GM23338 (cell line): ENCODE data around the gene RPTOR. TPM values are rescaled to one million over a fixed set of nuclear protein-coding genes. Genes with fewer than 3 reads are reported as not detected.
A peak's percentile ranks its signal among the peaks of the same experiment; 100 is the strongest.

Experiments used
- ATAC-seq: fragments of 200-7000 bp; cut with Tn5 transposase; 3 replicates; pipeline ENCODE4 v1.9.1; 2020
- DNase-seq: peaks from one replicate; pipeline ENCODE4 v3.0.0-alpha.2; 2015; ENCODE audit warnings: low spot score
- H2AFZ ChIP-seq: fragments of 200-600 bp; sonication (generic); 2 replicates; pipeline ENCODE4 v1.8.0; 2016; ENCODE audit warnings: antibody characterized with exemption, mild to moderate bottlenecking, moderate library complexity
- H3F3A ChIP-seq: fragments of 200-600 bp; sonication (generic); replicated peaks from 2 replicates; pipeline ENCODE4 v1.8.0; 2017; ENCODE audit warnings: antibody characterized with exemption, mixed run types, low read depth
- H3K27ac ChIP-seq: fragments of 200-600 bp; sonication (generic); 2 replicates; pipeline ENCODE4 v1.6.1; 2016; ENCODE audit warnings: low read depth
- H3K27me3 ChIP-seq: fragments of 200-600 bp; sonication (generic); 2 replicates; pipeline ENCODE4 v1.8.0; 2016; ENCODE audit warnings: mild to moderate bottlenecking, mixed run types, moderate library complexity; ENCODE audit not compliant: insufficient read depth
- H3K36me3 ChIP-seq: fragments of 200-600 bp; sonication (generic); 2 replicates; pipeline ENCODE4 v1.8.0; 2016; ENCODE audit warnings: mild to moderate bottlenecking; ENCODE audit not compliant: insufficient read depth
- H3K4me1 ChIP-seq: fragments of 200-600 bp; sonication (generic); 2 replicates; pipeline ENCODE4 v1.8.0; 2016; ENCODE audit warnings: mild to moderate bottlenecking, moderate library complexity; ENCODE audit not compliant: insufficient read depth
- H3K4me2 ChIP-seq: fragments of 200-600 bp; sonication (generic); 2 replicates; pipeline ENCODE4 v1.7.1; 2017; ENCODE audit warnings: mixed run types
- H3K4me3 ChIP-seq: fragments of 200-600 bp; sonication (generic); 2 replicates; pipeline ENCODE4 v1.6.1; 2016; ENCODE audit warnings: mixed run types
- H3K79me2 ChIP-seq: fragments of 200-600 bp; sonication (generic); replicated peaks from 2 replicates; pipeline ENCODE4 v1.8.0; 2017; ENCODE audit warnings: mild to moderate bottlenecking; ENCODE audit not compliant: insufficient read depth
- H3K9me2 ChIP-seq: fragments of 200-600 bp; sonication (generic); 2 replicates; pipeline ENCODE4 v1.8.0; 2017; ENCODE audit not compliant: insufficient read depth
- H4K20me1 ChIP-seq: fragments of 200-600 bp; sonication (generic); replicated peaks from 2 replicates; pipeline ENCODE4 v1.8.0; 2017; ENCODE audit warnings: mild to moderate bottlenecking; ENCODE audit not compliant: insufficient read depth
- H3K27ac Mint-ChIP-seq: 2 replicates; pipeline ENCODE4 v1.8.0; 2020; ENCODE audit warnings: inconsistent platforms, mild to moderate bottlenecking, moderate library complexity, mixed read lengths
- H3K27me3 Mint-ChIP-seq: 3 replicates; pipeline ENCODE4 v1.8.0; 2022; ENCODE audit warnings: low read depth, mild to moderate bottlenecking, moderate library complexity, mixed read lengths, inconsistent platforms; ENCODE audit not compliant: insufficient read depth, poor library complexity
- H3K36me3 Mint-ChIP-seq: 3 replicates; pipeline ENCODE4 v1.8.0; 2021; ENCODE audit warnings: low read depth, mild to moderate bottlenecking, inconsistent platforms, moderate library complexity, mixed read lengths
- H3K4me1 Mint-ChIP-seq: 3 replicates; pipeline ENCODE4 v1.8.0; 2020; ENCODE audit warnings: mild to moderate bottlenecking, inconsistent platforms, mixed read lengths
- H3K4me3 Mint-ChIP-seq: 3 replicates; pipeline ENCODE4 v1.8.0; 2021; ENCODE audit warnings: moderate library complexity, mild to moderate bottlenecking, inconsistent platforms, mixed read lengths
- H3K9me3 Mint-ChIP-seq: 3 replicates; pipeline ENCODE4 v1.8.0; 2020; ENCODE audit warnings: moderate library complexity, mild to moderate bottlenecking, inconsistent platforms, mixed read lengths
- CREB1 ChIP-seq: fragments of 250-450 bp; sonication (Bioruptor Pico); IDR thresholded peaks from 2 replicates; pipeline ENCODE4 v1.5.0; 2020; ENCODE audit warnings: low read depth, mild to moderate bottlenecking, moderate library complexity
- EZH2 ChIP-seq: fragments of 200-600 bp; sonication (generic); IDR thresholded peaks from one replicate; pipeline ENCODE4 v1.8.0; 2017; ENCODE audit warnings: antibody characterized with exemption, mild to moderate bottlenecking, low read depth; ENCODE audit not compliant: unreplicated experiment
- NANOG ChIP-seq: IDR thresholded peaks from 2 replicates; pipeline ENCODE4 v1.6.1; 2016; ENCODE audit warnings: antibody characterized with exemption, borderline replicate concordance
- POLR2AphosphoS5 ChIP-seq: IDR thresholded peaks from 2 replicates; pipeline ENCODE4 v1.6.1; 2016; ENCODE audit warnings: antibody characterized with exemption, low read depth
- STAT1 ChIP-seq: IDR thresholded peaks from one replicate; pipeline ENCODE4 v1.6.1; 2016; ENCODE audit warnings: antibody characterized with exemption; ENCODE audit not compliant: unreplicated experiment
- ZNF331 ChIP-seq: fragments of 250-450 bp; sonication (Bioruptor Pico); IDR thresholded peaks from 2 replicates; pipeline ENCODE4 v1.5.0; 2020; ENCODE audit warnings: low read depth, mild to moderate bottlenecking, moderate library complexity
- polyA plus RNA-seq: library from polyadenylated mRNA; unstranded; fragments of >200 nt; fragmentation: Nextera tagmentation; extraction: Ambion mirVana; gene quantifications from 2 replicates; pipeline ENCODE4 v1.2.1, GENCODE V29; 2016
- total RNA-seq: library from RNA; depleted of rRNA; stranded (reverse); fragments of >200 nt; shearing (Covaris generic); gene quantifications from 2 replicates; pipeline ENCODE4 v1.2.3, GENCODE V29; 2014
- TF ChIP-seq, protein P1 (sequence below), 2 experiments: fragments of 200-600 bp in 1 of 2; sonication (generic) in 1 of 2; conservative IDR thresholded peaks; 2 replicates each; pipeline versions ENCODE4 v1.5.1 to v1.6.1; 2016 to 2017; ENCODE audit warnings: antibody characterized with exemption in 2 of 2, low read depth in 2 of 2, mild to moderate bottlenecking in 2 of 2, moderate library complexity in 1 of 2
- TF ChIP-seq, protein P2 (sequence below): fragments of 250-450 bp; sonication (Bioruptor Pico); IDR thresholded peaks from 2 replicates; pipeline ENCODE4 v1.5.0; 2020; ENCODE audit warnings: mild to moderate bottlenecking, moderate library complexity

RPTOR gene
- total and polyA plus RNA-seq, 2 experiments from 2014 or later: 9.5 to 38.0 TPM

DNA sequence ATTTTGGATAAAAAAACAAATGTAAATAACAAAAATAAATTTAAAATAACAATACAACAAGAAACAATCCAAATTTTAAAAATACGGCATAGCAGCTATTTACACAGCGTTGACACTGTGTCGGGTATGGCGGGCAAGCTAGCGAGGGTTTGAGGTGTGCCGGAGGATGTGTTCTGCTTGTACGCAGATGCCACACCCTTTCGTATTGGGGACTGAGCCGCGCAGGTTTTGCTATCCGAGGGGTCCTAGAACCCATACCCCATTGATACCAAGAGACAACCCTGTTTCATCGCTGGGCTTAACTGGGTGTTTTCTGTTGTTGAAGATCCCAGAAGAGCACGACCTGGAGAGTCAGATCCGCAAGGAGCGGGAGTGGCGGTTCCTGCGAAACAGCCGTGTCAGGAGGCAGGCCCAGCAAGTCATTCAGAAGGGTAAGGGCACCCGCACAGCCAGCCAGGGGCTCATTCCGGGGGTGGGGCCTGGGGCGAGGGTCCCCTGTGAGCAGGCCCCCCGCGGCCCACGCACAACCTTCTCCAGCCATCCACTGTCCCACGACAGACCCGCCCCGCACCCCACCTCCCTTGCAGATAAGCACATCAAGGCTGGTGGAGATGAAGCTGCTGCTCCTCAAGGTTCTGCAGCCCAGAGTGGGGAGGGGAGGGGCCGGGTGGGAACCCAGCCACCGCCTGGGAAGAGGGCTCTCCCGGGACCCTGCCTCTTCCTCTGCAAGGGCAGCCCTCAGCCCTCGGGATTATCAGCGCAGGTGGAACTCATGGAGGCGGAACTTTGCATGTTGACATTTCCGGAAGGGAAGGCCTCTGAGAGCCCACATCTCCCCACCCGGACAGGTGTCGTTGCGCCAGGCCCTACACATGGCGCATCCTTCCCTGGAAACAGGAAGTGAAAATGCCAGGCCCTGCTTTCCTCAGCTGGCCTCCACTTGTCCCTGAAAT, 395.8 kb downstream of the RPTOR start (continued):
- no peak for TF ChIP-seq POLR2AphosphoS5

DNA sequence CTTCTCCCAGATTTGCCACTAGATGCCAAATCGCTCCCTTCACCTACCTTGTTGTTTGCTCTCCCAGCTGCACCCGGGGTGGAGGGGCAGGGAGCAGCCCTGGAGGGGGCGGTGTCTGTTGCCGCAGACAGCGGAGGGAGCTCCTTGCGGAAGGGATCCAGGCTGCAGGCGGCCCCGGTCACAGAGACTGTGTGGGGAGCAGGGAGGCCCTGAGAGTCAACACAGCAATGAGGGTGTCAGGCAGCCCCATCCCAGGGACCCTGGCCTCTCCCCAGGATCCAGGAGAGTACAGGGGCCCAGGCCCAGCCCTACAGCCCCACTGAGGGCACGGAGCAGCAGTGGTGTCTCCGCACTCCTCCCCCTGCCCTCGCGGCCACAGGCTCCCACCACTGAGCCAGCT, 396.5 kb downstream of the RPTOR start:
- H3K9me2 ChIP-seq: no peaks in the 10 kb centered on the region
- no peak for DNase-seq
- H3K9me3 Mint-ChIP-seq: no peaks in the 10 kb centered on the region; the same call in 2 of the 3 replicates
- H3K79me2 ChIP-seq: no peaks in the 10 kb centered on the region
- H3F3A ChIP-seq: no peaks in the 10 kb centered on the region
- H3K4me3 Mint-ChIP-seq: no peak overlapping the region
- H3K27ac ChIP-seq: no peak overlapping the region
- no peaks in the 10 kb centered on the region for H3K4me1 ChIP-seq
- peaks cover 16% of the 10 kb centered on the region for H3K4me1 Mint-ChIP-seq
- H3K4me2 ChIP-seq: no peak overlapping the region
- H2AFZ ChIP-seq: no peak overlapping the region
- no peaks in the 10 kb centered on the region for H3K36me3 ChIP-seq
- H3K4me3 ChIP-seq: no peak overlapping the region
- H3K27ac Mint-ChIP-seq: no peak overlapping the region
- peaks cover 6% of the 10 kb centered on the region for H3K36me3 Mint-ChIP-seq
- H3K27me3 ChIP-seq: no peaks in the 10 kb centered on the region
- no peak for TF ChIP-seq NANOG
- peaks cover 14% of the 10 kb centered on the region for H3K27me3 Mint-ChIP-seq
- peaks cover 5% of the 10 kb centered on the region; the same call in 1 of the 2 replicates for H4K20me1 ChIP-seq
- peak; percentile 31 for ATAC-seq

DNA sequence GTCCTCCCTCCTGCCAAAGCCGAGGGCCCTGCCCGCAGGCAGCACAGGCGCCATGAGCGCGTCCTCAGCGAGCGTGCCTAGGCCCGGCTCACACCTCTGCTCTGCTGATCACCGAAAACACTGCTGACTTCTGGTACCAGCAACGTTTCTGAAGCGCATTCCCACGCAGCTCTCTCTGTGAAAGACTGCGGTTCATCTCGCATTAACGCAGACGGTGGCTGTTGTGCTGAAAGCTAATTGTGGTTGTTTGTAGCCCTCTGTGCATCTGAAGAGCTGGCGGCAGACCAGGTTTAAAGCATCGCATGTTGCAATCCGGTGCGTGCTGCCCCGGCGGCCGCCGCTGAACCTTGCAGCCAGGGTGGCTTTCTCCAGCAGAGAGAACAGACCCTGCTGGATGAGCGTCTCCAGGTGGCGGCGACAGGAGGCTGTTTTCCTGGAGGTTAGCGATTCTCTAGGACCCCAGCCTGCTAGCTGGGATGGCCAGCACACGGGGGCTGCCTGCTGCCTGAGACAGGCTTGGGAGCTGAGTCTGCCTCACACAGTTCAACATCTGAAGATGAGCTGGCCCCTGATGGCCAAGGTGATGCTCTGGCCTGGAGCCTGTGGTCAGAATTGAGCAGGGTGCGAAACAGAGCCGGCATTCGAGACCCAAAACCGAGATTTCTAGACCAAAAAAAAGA, 397.2 kb downstream of the RPTOR start:
- Histone ChIP-seq H3K27me3 (no peaks in the 10 kb centered on the region), H3K4me3 (no peak overlapping the region), H3K9me2 (no peaks in the 10 kb centered on the region), H3K4me1 (no peaks in the 10 kb centered on the region), H2AFZ (no peak overlapping the region), H3K79me2 (no peaks in the 10 kb centered on the region), H4K20me1 (peaks cover 5% of the 10 kb centered on the region; the same call in 1 of the 2 replicates), H3F3A (no peaks in the 10 kb centered on the region), H3K36me3 (peaks cover 3% of the 10 kb centered on the region; the same call in 1 of the 2 replicates), H3K4me2 (no peak overlapping the region), H3K27ac (no peak overlapping the region)
- Mint-ChIP-seq H3K4me3 (no peak overlapping the region), H3K9me3 (no peaks in the 10 kb centered on the region; the same call in 2 of the 3 replicates), H3K27ac (no peak overlapping the region), H3K27me3 (peaks cover 16% of the 10 kb centered on the region), H3K4me1 (peaks cover 14% of the 10 kb centered on the region), H3K36me3 (peaks cover 13% of the 10 kb centered on the region)
- DNase-seq (no peak), ATAC-seq (no peak)
- TF ChIP-seq NANOG: no peak
- no peak for TF ChIP-seq POLR2AphosphoS5
- no peak for TF ChIP-seq STAT1
- TF ChIP-seq, protein P1, sequence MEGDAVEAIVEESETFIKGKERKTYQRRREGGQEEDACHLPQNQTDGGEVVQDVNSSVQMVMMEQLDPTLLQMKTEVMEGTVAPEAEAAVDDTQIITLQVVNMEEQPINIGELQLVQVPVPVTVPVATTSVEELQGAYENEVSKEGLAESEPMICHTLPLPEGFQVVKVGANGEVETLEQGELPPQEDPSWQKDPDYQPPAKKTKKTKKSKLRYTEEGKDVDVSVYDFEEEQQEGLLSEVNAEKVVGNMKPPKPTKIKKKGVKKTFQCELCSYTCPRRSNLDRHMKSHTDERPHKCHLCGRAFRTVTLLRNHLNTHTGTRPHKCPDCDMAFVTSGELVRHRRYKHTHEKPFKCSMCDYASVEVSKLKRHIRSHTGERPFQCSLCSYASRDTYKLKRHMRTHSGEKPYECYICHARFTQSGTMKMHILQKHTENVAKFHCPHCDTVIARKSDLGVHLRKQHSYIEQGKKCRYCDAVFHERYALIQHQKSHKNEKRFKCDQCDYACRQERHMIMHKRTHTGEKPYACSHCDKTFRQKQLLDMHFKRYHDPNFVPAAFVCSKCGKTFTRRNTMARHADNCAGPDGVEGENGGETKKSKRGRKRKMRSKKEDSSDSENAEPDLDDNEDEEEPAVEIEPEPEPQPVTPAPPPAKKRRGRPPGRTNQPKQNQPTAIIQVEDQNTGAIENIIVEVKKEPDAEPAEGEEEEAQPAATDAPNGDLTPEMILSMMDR (conservative IDR thresholded peaks at IDR 0.05; ENCODE audit: low read depth in 2 of 2): no peak
- no peak for TF ChIP-seq ZNF331 (CRISPR knock-in tag)
- TF ChIP-seq EZH2: no peak
- TF ChIP-seq, protein P2, sequence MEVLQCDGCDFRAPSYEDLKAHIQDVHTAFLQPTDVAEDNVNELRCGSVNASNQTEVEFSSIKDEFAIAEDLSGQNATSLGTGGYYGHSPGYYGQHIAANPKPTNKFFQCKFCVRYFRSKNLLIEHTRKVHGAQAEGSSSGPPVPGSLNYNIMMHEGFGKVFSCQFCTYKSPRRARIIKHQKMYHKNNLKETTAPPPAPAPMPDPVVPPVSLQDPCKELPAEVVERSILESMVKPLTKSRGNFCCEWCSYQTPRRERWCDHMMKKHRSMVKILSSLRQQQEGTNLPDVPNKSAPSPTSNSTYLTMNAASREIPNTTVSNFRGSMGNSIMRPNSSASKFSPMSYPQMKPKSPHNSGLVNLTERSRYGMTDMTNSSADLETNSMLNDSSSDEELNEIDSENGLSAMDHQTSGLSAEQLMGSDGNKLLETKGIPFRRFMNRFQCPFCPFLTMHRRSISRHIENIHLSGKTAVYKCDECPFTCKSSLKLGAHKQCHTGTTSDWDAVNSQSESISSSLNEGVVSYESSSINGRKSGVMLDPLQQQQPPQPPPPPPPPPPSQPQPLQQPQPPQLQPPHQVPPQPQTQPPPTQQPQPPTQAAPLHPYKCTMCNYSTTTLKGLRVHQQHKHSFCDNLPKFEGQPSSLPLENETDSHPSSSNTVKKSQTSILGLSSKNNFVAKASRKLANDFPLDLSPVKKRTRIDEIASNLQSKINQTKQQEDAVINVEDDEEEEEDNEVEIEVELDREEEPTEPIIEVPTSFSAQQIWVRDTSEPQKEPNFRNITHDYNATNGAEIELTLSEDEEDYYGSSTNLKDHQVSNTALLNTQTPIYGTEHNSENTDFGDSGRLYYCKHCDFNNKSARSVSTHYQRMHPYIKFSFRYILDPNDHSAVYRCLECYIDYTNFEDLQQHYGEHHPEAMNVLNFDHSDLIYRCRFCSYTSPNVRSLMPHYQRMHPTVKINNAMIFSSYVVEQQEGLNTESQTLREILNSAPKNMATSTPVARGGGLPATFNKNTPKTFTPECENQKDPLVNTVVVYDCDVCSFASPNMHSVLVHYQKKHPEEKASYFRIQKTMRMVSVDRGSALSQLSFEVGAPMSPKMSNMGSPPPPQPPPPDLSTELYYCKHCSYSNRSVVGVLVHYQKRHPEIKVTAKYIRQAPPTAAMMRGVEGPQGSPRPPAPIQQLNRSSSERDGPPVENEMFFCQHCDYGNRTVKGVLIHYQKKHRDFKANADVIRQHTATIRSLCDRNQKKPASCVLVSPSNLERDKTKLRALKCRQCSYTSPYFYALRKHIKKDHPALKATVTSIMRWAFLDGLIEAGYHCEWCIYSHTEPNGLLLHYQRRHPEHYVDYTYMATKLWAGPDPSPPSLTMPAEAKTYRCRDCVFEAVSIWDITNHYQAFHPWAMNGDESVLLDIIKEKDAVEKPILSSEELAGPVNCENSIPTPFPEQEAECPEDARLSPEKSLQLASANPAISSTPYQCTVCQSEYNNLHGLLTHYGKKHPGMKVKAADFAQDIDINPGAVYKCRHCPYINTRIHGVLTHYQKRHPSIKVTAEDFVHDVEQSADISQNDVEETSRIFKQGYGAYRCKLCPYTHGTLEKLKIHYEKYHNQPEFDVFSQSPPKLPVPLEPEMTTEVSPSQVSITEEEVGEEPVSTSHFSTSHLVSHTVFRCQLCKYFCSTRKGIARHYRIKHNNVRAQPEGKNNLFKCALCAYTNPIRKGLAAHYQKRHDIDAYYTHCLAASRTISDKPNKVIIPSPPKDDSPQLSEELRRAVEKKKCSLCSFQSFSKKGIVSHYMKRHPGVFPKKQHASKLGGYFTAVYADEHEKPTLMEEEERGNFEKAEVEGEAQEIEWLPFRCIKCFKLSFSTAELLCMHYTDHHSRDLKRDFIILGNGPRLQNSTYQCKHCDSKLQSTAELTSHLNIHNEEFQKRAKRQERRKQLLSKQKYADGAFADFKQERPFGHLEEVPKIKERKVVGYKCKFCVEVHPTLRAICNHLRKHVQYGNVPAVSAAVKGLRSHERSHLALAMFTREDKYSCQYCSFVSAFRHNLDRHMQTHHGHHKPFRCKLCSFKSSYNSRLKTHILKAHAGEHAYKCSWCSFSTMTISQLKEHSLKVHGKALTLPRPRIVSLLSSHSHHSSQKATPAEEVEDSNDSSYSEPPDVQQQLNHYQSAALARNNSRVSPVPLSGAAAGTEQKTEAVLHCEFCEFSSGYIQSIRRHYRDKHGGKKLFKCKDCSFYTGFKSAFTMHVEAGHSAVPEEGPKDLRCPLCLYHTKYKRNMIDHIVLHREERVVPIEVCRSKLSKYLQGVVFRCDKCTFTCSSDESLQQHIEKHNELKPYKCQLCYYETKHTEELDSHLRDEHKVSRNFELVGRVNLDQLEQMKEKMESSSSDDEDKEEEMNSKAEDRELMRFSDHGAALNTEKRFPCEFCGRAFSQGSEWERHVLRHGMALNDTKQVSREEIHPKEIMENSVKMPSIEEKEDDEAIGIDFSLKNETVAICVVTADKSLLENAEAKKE (CRISPR knock-in tag): no peak
- no peak for TF ChIP-seq CREB1
